KMS-11 (cell line): Measurements from ENCODE around the gene SPINK6.

Source experiments
- H2AFZ ChIP-seq: fragments of 200-600 bp; sonication (generic); 2 replicates; pipeline ENCODE4 v1.6.1; 2016; ENCODE audit warnings: antibody characterized with exemption, mixed run types, low read depth
- H3K27ac ChIP-seq: fragments of 200-600 bp; sonication (generic); 2 replicates; pipeline ENCODE4 v1.6.1; 2016; ENCODE audit warnings: mild to moderate bottlenecking, mixed run types
- H3K27me3 ChIP-seq: fragments of 200-600 bp; sonication (generic); 2 replicates; pipeline ENCODE4 v1.6.1; 2017; ENCODE audit warnings: mild to moderate bottlenecking, low read depth, mixed run types, moderate library complexity; ENCODE audit not compliant: insufficient read depth
- H3K36me3 ChIP-seq: fragments of 200-600 bp; sonication (generic); 2 replicates; pipeline ENCODE4 v1.6.1; 2017; ENCODE audit warnings: mild to moderate bottlenecking, mixed run types; ENCODE audit not compliant: insufficient read depth
- H3K4me1 ChIP-seq: fragments of 200-600 bp; sonication (generic); 2 replicates; pipeline ENCODE4 v1.6.1; 2016; ENCODE audit warnings: mild to moderate bottlenecking, low read depth, mixed run types; ENCODE audit not compliant: poor library complexity, severe bottlenecking
- H3K4me2 ChIP-seq: fragments of 200-600 bp; sonication (generic); 2 replicates; pipeline ENCODE4 v1.7.0; 2016; ENCODE audit warnings: mild to moderate bottlenecking, mixed run types
- H3K4me3 ChIP-seq: fragments of 200-600 bp; sonication (generic); IDR thresholded peaks from 2 replicates; pipeline ENCODE4 v1.6.1; 2017; ENCODE audit warnings: low read depth, low read length, mixed read lengths; ENCODE audit not compliant: insufficient read depth
- H3K79me2 ChIP-seq: fragments of 200-600 bp; sonication (generic); 2 replicates; pipeline ENCODE4 v1.6.1; 2016; ENCODE audit warnings: low read depth, mixed run types; ENCODE audit not compliant: insufficient read depth
- H3K9ac ChIP-seq: fragments of 200-600 bp; sonication (generic); 2 replicates; pipeline ENCODE4 v1.6.1; 2016; ENCODE audit warnings: mild to moderate bottlenecking, mixed run types
- H4K20me1 ChIP-seq: fragments of 200-600 bp; sonication (generic); 2 replicates; pipeline ENCODE4 v1.6.1; 2016; ENCODE audit warnings: mild to moderate bottlenecking, mixed run types; ENCODE audit not compliant: insufficient read depth
- CTCF ChIP-seq: fragments of 200-600 bp; sonication (generic); conservative IDR thresholded peaks from 2 replicates; pipeline ENCODE4 v1.6.1; 2017; ENCODE audit warnings: low read depth, mild to moderate bottlenecking, antibody characterized with exemption, low read length, moderate library complexity, mixed read lengths

SPINK6 gene

GRCh38 chr5:148230240-148230639 lies 27.4 kb downstream of the SPINK6 start:
- Histone ChIP-seq H3K4me3 (no peak overlapping the region), H3K27ac (no peak overlapping the region), H3K4me1 (no peaks in the 10 kb centered on the region), H3K27me3 (no peaks in the 10 kb centered on the region), H4K20me1 (no peaks in the 10 kb centered on the region), H3K79me2 (no peaks in the 10 kb centered on the region), H3K9ac (no peak overlapping the region), H3K36me3 (no peaks in the 10 kb centered on the region), H3K4me2 (no peak overlapping the region), H2AFZ (no peak overlapping the region)
- no peak for TF ChIP-seq CTCF

DNA sequence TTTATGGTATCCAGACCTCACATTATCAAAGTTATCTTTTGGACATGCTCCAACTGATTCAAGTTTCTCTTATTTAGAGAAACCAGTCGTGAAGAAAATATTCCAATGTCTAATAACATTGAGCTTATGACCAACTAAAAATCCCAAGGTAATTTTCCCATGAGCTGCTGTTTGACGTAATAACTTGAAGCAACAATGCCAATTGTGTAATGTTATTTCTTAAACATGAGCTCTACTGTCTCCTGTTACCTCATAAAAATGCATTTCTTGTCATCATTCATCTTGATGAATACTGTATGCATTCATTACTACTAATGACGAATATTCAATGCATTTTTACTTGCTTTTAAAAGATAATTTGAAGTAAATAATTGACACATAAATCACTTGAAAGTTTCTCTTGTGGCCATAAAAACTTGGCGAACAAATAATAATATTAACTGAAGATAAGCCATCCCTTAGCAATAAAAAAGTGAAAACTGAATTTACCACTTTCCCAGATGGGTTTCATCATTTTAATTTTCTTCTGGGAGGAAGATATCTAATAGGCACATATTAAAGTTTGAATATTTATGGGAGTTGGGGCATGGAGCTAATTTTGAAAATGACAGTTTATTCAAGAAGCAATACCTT lies 35.1 kb downstream of the SPINK6 start:
- Histone ChIP-seq H3K36me3 (no peaks in the 10 kb centered on the region), H3K79me2 (no peaks in the 10 kb centered on the region), H3K4me1 (no peaks in the 10 kb centered on the region), H2AFZ (no peak overlapping the region), H4K20me1 (no peaks in the 10 kb centered on the region), H3K9ac (no peak overlapping the region), H3K4me3 (no peak overlapping the region), H3K27me3 (no peaks in the 10 kb centered on the region), H3K4me2 (no peak overlapping the region), H3K27ac (no peak overlapping the region)
- TF ChIP-seq CTCF = no peak

- Histone ChIP-seq H4K20me1 (no peaks in the 10 kb centered on the region), H3K4me3 (no peak within 1 kb of the TSS), H3K36me3 (no peaks in the 10 kb centered on the region), H3K9ac (no peak within 1 kb of the TSS), H3K79me2 (no peaks in the 10 kb centered on the region), H3K27ac (no peak within 1 kb of the TSS), H3K4me1 (no peaks in the 10 kb centered on the region), H2AFZ (no peak within 1 kb of the TSS), H3K27me3 (no peaks in the 10 kb centered on the region), H3K4me2 (no peak within 1 kb of the TSS)
- no peak for TF ChIP-seq CTCF
Observed at GRCh38 chr5:148238418-148238794, 35.6 kb downstream of the SPINK6 start, which contains the start of gene MARCOL. TSS of gene MARCOL (plus strand) at chr5:148238525. CDS start at chr5:148238598, 73 bp downstream.

- no peaks in the 10 kb centered on the region for H3K36me3 ChIP-seq
- no peaks in the 10 kb centered on the region for H3K4me1 ChIP-seq
- no peak overlapping the region for H3K9ac ChIP-seq
- no peaks in the 10 kb centered on the region for H4K20me1 ChIP-seq
- TF ChIP-seq CTCF = no peak
- no peak overlapping the region for H3K27ac ChIP-seq
- H3K4me3 ChIP-seq = no peak overlapping the region
- no peak overlapping the region for H3K4me2 ChIP-seq
- H3K27me3 ChIP-seq = no peaks in the 10 kb centered on the region
- H3K79me2 ChIP-seq = no peaks in the 10 kb centered on the region
- H2AFZ ChIP-seq = no peak overlapping the region
Observed at GRCh38 chr5:148248894-148249293, 46.1 kb downstream of the SPINK6 start.
